Activated CD8-positive, alpha-beta T cell treated with anti-CD3 and anti-CD28 coated beads, Interleukin-2, amount 10 ng/mL, durations not matched to agents 7 days and 5 days (primary cell): ENCODE results near the gene SMYD3. TPM values are rescaled to one million over a fixed set of nuclear protein-coding genes. Genes with fewer than 3 reads are reported as not detected.

Experiments
- ATAC-seq: fragments of 150-1000 bp; cut with Tn5 transposase; one replicate; pipeline ENCODE4 v1.10.0; 2021; ENCODE audit warnings: moderate library complexity
- CTCF ChIA-PET: fragments of 350-600 bp; sonication (Branson Sonifier 250); formaldehyde crosslinking; loops from one replicate; lab custom pipeline; 2021; ENCODE audit warnings: antibody characterized with exemption; lab: Charles Lee
- POLR2A ChIA-PET: fragments of 350-600 bp; sonication (Branson Sonifier 250); formaldehyde crosslinking; loops from one replicate; lab custom pipeline; 2021; ENCODE audit warnings: antibody characterized with exemption; lab: Charles Lee
- DNase-seq: peaks from one replicate; pipeline ENCODE4 v3.0.0-alpha.2; 2020
- H3K27ac Mint-ChIP-seq: one replicate; pipeline ENCODE4 v1.8.0; 2021; ENCODE audit warnings: mild to moderate bottlenecking, mixed read lengths
- H3K27me3 Mint-ChIP-seq: one replicate; pipeline ENCODE4 v1.8.0; 2021; ENCODE audit warnings: low read depth, mixed read lengths
- H3K36me3 Mint-ChIP-seq: one replicate; pipeline ENCODE4 v1.8.0; 2021; ENCODE audit warnings: low read depth, mixed read lengths
- H3K4me1 Mint-ChIP-seq: one replicate; pipeline ENCODE4 v1.8.0; 2021; ENCODE audit warnings: low read depth, mixed read lengths
- H3K4me3 Mint-ChIP-seq: one replicate; pipeline ENCODE4 v1.8.0; 2021; ENCODE audit warnings: mild to moderate bottlenecking, mixed read lengths
- H3K9me3 Mint-ChIP-seq: one replicate; pipeline ENCODE4 v1.8.0; 2022; ENCODE audit warnings: mixed read lengths; ENCODE audit not compliant: insufficient read depth
- total RNA-seq, 2 experiments: library from RNA; stranded (reverse); gene quantifications; one replicate each; pipeline ENCODE4 v1.2.3, GENCODE V29; 2021

Gene SMYD3
- total RNA-seq, 2 experiments from 2014 or later: 22.7 to 23.2 TPM

- H3K27me3 Mint-ChIP-seq: no peaks in the 10 kb centered on the region
- DNase-seq: no peak
- ATAC-seq: no peak
- no peaks in the 10 kb centered on the region for H3K36me3 Mint-ChIP-seq
- H3K4me3 Mint-ChIP-seq: no peak overlapping the region
- H3K9me3 Mint-ChIP-seq: peaks cover 2% of the 10 kb centered on the region
- no peaks in the 10 kb centered on the region for H3K4me1 Mint-ChIP-seq
- no peak overlapping the region for H3K27ac Mint-ChIP-seq
- ChIA-PET POLR2A (no interaction called here), CTCF (interaction anchor here (0.7 kb wide), 1 partner anchor 265 kb away, joined by 3 read pairs; no protein-coding TSS in a partner anchor)
Measured at GRCh38 chr1:246153796-246154212, 353.3 kb downstream of the SMYD3 start.

- Mint-ChIP-seq H3K9me3 (peaks cover 8% of the 10 kb centered on the region), H3K27ac (no peak overlapping the region), H3K4me3 (no peak overlapping the region), H3K27me3 (no peaks in the 10 kb centered on the region), H3K4me1 (no peaks in the 10 kb centered on the region), H3K36me3 (no peaks in the 10 kb centered on the region)
- CTCF ChIA-PET: no interaction called here
- DNase-seq (no peak), ATAC-seq (no peak)
- POLR2A ChIA-PET: no interaction called here
Measured at GRCh38 chr1:246152986-246153431, 354.1 kb downstream of the SMYD3 start.

- Mint-ChIP-seq H3K4me3 (no peak overlapping the region), H3K27me3 (no peaks in the 10 kb centered on the region), H3K27ac (no peak overlapping the region), H3K36me3 (peaks cover 2% of the 10 kb centered on the region), H3K4me1 (no peaks in the 10 kb centered on the region), H3K9me3 (peaks cover 8% of the 10 kb centered on the region)
- ChIA-PET POLR2A (interaction anchor here (0.6 kb wide), 1 partner anchor 268 kb away, joined by 4 read pairs; no protein-coding TSS in a partner anchor), CTCF (no interaction called here)
- ATAC-seq (no peak), DNase-seq (no peak)
Measured at GRCh38 chr1:246151796-246152434, 355.2 kb downstream of the SMYD3 start.

- ATAC-seq (no peak), DNase-seq (no peak)
- Mint-ChIP-seq H3K9me3 (peaks cover 8% of the 10 kb centered on the region), H3K36me3 (peaks cover 6% of the 10 kb centered on the region), H3K4me3 (no peak overlapping the region), H3K27me3 (no peaks in the 10 kb centered on the region), H3K4me1 (no peaks in the 10 kb centered on the region), H3K27ac (no peak overlapping the region)
- CTCF ChIA-PET: interaction anchor here (0.5 kb wide), 1 partner anchor 1111 kb away, joined by 3 read pairs; no protein-coding TSS in a partner anchor
- POLR2A ChIA-PET: no interaction called here
Measured at GRCh38 chr1:246149543-246149942, 357.5 kb downstream of the SMYD3 start.

GRCh38 chr1:246147524-246148461 lies 359.3 kb downstream of the SMYD3 start:
- POLR2A ChIA-PET: no interaction called here
- no peaks in the 10 kb centered on the region for H3K27me3 Mint-ChIP-seq
- DNase-seq (no peak), ATAC-seq (no peak)
- no peaks in the 10 kb centered on the region for H3K4me1 Mint-ChIP-seq
- peaks cover 6% of the 10 kb centered on the region for H3K36me3 Mint-ChIP-seq
- H3K27ac Mint-ChIP-seq: no peak overlapping the region
- CTCF ChIA-PET: no interaction called here
- H3K4me3 Mint-ChIP-seq: no peak overlapping the region
- H3K9me3 Mint-ChIP-seq: peaks cover 8% of the 10 kb centered on the region

GRCh38 chr1:246146804-246147523 lies 360.1 kb downstream of the SMYD3 start:
- DNase-seq: no peak
- Mint-ChIP-seq H3K9me3 (peaks cover 8% of the 10 kb centered on the region), H3K27me3 (no peaks in the 10 kb centered on the region), H3K27ac (no peak overlapping the region), H3K4me3 (no peak overlapping the region), H3K36me3 (peaks cover 6% of the 10 kb centered on the region), H3K4me1 (no peaks in the 10 kb centered on the region)
- no peak for ATAC-seq
- CTCF ChIA-PET: no interaction called here
- POLR2A ChIA-PET: no interaction called here

GRCh38 chr1:246145900-246146299 lies 361.2 kb downstream of the SMYD3 start:
- DNase-seq (no peak), ATAC-seq (no peak)
- no peak overlapping the region for H3K4me3 Mint-ChIP-seq
- H3K27me3 Mint-ChIP-seq: no peaks in the 10 kb centered on the region
- peaks cover 6% of the 10 kb centered on the region for H3K36me3 Mint-ChIP-seq
- POLR2A ChIA-PET: no interaction called here
- no peak overlapping the region for H3K27ac Mint-ChIP-seq
- no peaks in the 10 kb centered on the region for H3K4me1 Mint-ChIP-seq
- peaks cover 8% of the 10 kb centered on the region for H3K9me3 Mint-ChIP-seq
- CTCF ChIA-PET: interaction anchor here (1.2 kb wide), 1 partner anchor 993 kb away, joined by 3 read pairs; no protein-coding TSS in a partner anchor

GRCh38 chr1:246144931-246145330 lies 362.1 kb downstream of the SMYD3 start:
- DNase-seq: no peak
- CTCF ChIA-PET: interaction anchor here (1.2 kb wide), 1 partner anchor 992 kb away, joined by 3 read pairs; no protein-coding TSS in a partner anchor

GRCh38 chr1:246142320-246142893 lies 364.7 kb downstream of the SMYD3 start:
- H3K9me3 Mint-ChIP-seq: no peaks in the 10 kb centered on the region
- DNase-seq (no peak), ATAC-seq (no peak)
- CTCF ChIA-PET: no interaction called here
- H3K4me1 Mint-ChIP-seq: no peaks in the 10 kb centered on the region
- POLR2A ChIA-PET: no interaction called here
- H3K36me3 Mint-ChIP-seq: peaks cover 6% of the 10 kb centered on the region
- no peak overlapping the region for H3K4me3 Mint-ChIP-seq
- H3K27ac Mint-ChIP-seq: no peak overlapping the region
- no peaks in the 10 kb centered on the region for H3K27me3 Mint-ChIP-seq

More at GRCh38 chr1:246144931-246145330, 362.1 kb downstream of the SMYD3 start:
- POLR2A ChIA-PET: no interaction called here
- no peak for ATAC-seq
- H3K27ac Mint-ChIP-seq: no peak overlapping the region
- H3K4me1 Mint-ChIP-seq: no peaks in the 10 kb centered on the region
- H3K9me3 Mint-ChIP-seq: peaks cover 8% of the 10 kb centered on the region
- no peaks in the 10 kb centered on the region for H3K27me3 Mint-ChIP-seq
- H3K4me3 Mint-ChIP-seq: no peak overlapping the region
- peaks cover 6% of the 10 kb centered on the region for H3K36me3 Mint-ChIP-seq

- H3K36me3 Mint-ChIP-seq: peaks cover 2% of the 10 kb centered on the region
- no peak overlapping the region for H3K27ac Mint-ChIP-seq
- ATAC-seq (no peak), DNase-seq (no peak)
- no peaks in the 10 kb centered on the region for H3K9me3 Mint-ChIP-seq
- H3K4me3 Mint-ChIP-seq: no peak overlapping the region
- ChIA-PET POLR2A (no interaction called here), CTCF (no interaction called here)
- H3K4me1 Mint-ChIP-seq: no peaks in the 10 kb centered on the region
- no peaks in the 10 kb centered on the region for H3K27me3 Mint-ChIP-seq
Measured at GRCh38 chr1:246141306-246141705, 365.8 kb downstream of the SMYD3 start.

GRCh38 chr1:246139745-246140182 lies 367.3 kb downstream of the SMYD3 start:
- ATAC-seq (no peak), DNase-seq (no peak)
- Mint-ChIP-seq H3K27ac (no peak overlapping the region), H3K4me1 (no peaks in the 10 kb centered on the region), H3K36me3 (no peaks in the 10 kb centered on the region), H3K4me3 (no peak overlapping the region), H3K27me3 (no peaks in the 10 kb centered on the region), H3K9me3 (no peaks in the 10 kb centered on the region)
- CTCF ChIA-PET: no interaction called here
- POLR2A ChIA-PET: no interaction called here
